HG02840 (cell line): ENCODE measurements around the gene TTLL10.
"Not testable (repeated sequence)": the region's sequence is repeated elsewhere in the genome, so short reads cannot be mapped to it uniquely, and the experiment has no call there.

Source experiments
- ATAC-seq: cut with Tn5 transposase; IDR thresholded peaks from one replicate; pipeline ENCODE4 v1.9.1; 2021; ENCODE audit warnings: mild to moderate bottlenecking, moderate library complexity, moderate number of reproducible peaks; ENCODE audit not compliant: unreplicated experiment, low FRiP score

TTLL10 gene

GRCh38 chr1:1140673-1141072, 33.0 kb upstream of the TTLL10 start:
- ATAC-seq: no peak

DNA sequence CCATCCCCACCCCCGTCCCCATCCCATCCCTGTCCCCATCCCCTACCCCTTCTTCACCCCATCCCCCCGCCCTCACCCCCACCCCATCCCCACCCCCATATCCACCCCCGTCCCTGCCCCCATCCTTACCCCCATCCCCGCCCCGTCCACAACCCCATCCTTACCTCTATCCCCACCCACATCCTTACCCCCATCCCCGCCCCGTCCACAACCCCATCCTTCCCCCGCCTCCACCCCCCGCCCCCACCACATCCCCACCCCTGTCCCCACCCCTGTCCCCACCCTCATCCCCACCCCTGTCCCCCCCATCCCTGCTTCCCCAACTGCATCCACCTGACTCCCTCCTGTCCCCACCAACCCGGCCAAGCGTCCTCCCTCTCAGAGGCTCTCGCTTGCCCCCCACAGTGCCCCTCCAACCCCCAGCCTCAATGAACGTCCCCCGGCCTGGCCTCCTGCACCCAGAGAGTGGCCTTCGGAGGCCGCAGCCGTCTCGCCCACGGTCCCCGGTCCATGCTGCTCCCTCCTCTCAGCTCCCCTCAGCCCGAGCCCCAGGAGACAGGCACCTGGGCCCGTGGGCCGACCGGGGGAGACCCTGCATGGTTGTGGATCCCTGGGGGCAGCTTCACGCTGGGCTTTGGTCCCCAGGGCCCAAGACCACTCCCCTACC, 32.3 kb upstream of the TTLL10 start:
- no peak for ATAC-seq

GRCh38 chr1:1141911-1142250, 31.8 kb upstream of the TTLL10 start:
- ATAC-seq: no peak

GRCh38 chr1:1142352-1142751, 31.3 kb upstream of the TTLL10 start:
- not testable (repeated sequence) for ATAC-seq

GRCh38 chr1:1142844-1143243, 30.8 kb upstream of the TTLL10 start:
- ATAC-seq: no peak

- no peak for ATAC-seq
These were observed 30.0 kb upstream of the TTLL10 start for GRCh38 chr1:1143636-1144035.

- ATAC-seq: no peak
These were observed 29.4 kb upstream of the TTLL10 start for GRCh38 chr1:1144122-1144842.

GRCh38 chr1:1144843-1145546, 28.7 kb upstream of the TTLL10 start:
- ATAC-seq: no peak

GRCh38 chr1:1145547-1145914, 28.1 kb upstream of the TTLL10 start:
- no peak for ATAC-seq

- no peak for ATAC-seq
These were observed 27.7 kb upstream of the TTLL10 start for GRCh38 chr1:1146026-1146425.

GRCh38 chr1:1146596-1146995, 27.1 kb upstream of the TTLL10 start:
- ATAC-seq: no peak

GRCh38 chr1:1148061-1148460, 25.6 kb upstream of the TTLL10 start:
- no peak for ATAC-seq

DNA sequence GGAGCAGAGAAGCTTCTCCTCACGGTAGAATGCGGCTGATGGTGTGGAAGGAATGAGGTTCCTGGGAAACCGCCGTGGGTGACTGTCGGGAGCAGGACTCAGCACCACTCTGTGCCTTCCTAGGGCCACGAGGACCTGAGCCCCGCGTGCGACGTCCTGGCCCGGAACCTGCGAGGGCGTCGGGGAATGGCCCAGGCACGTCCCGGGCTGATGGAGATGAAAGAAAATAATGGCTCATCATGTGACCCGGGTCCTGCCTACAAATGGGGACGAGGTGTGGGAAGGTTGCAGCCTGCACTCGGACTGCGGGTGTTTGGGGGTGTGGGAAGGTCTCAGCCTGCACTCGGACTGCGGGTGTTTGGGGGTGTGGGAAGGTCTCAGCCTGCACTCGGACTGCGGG, 25.1 kb upstream of the TTLL10 start:
- ATAC-seq: no peak

- no peak for ATAC-seq
These were observed 24.3 kb upstream of the TTLL10 start for GRCh38 chr1:1149416-1149815.

DNA sequence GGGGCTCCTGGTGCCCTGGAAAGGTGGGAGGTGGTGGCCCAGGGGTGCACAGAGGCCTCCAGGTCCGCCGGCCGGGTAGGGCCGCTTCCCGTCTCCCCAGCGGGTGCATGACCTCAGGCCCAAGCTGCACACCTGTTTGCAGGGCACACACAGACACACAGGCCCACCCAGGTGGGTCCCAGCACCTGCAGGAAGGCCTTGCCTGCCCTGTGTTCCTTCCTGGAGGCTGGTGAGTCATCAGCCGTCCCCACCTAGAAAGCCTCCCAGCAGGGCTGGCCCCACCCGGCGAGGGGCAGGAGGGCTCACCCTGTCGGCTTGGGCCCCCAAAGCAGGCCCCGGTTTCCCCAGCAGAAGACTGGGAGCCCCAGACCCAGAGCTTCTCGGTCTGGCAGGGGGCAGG, 23.6 kb upstream of the TTLL10 start:
- ATAC-seq: no peak

- no peak for ATAC-seq
These were observed 22.4 kb upstream of the TTLL10 start for GRCh38 chr1:1151306-1151705.

GRCh38 chr1:1152431-1152830, 21.2 kb upstream of the TTLL10 start:
- not testable (repeated sequence) for ATAC-seq

- ATAC-seq: not testable (repeated sequence)
These were observed 20.5 kb upstream of the TTLL10 start for GRCh38 chr1:1153215-1153614.

GRCh38 chr1:1153874-1154273, 19.8 kb upstream of the TTLL10 start:
- no peak for ATAC-seq

GRCh38 chr1:1155258-1155657, 18.4 kb upstream of the TTLL10 start:
- no peak for ATAC-seq

- no peak for ATAC-seq
These were observed 17.3 kb upstream of the TTLL10 start for GRCh38 chr1:1156140-1157032.
